GM21723 (cell line): ENCODE results near the gene HNRNPA3.
"Not testable (repeated sequence)": the region's sequence is repeated elsewhere in the genome, so short reads cannot be mapped to it uniquely, and the experiment has no call there.

ENCODE experiments used
- ATAC-seq: cut with Tn5 transposase; IDR thresholded peaks from one replicate; pipeline ENCODE4 v1.9.1; 2021; ENCODE audit warnings: mild to moderate bottlenecking, moderate library complexity; ENCODE audit not compliant: unreplicated experiment

HNRNPA3 gene

DNA sequence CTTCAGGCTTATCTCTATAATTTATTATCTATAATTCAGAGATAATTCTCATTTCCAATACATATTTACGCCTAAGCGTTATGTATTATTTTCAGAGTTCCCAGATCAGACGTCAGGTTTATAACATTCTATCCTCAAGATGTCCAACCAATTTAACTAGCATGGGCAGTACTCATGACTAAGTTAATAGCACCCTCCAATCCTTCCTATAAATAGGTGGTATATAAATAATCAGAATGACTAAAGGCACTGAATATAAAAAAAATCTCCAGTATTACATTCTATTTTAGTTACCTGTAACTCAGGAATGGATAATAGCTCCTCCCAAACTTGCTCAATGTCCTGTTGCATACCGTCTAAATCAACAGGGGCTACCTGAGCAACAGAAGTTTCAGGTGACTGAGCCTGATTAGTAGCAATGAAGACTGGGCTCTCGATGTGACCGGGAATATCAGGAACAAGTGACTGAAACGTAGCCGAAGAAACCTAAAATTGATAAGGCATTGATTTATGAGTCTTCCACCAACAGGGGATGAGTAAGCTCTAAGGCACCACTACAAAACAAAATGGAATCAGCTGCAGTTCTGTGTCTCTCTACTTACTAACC, 19.6 kb downstream of the HNRNPA3 start:
- no peak for ATAC-seq

DNA sequence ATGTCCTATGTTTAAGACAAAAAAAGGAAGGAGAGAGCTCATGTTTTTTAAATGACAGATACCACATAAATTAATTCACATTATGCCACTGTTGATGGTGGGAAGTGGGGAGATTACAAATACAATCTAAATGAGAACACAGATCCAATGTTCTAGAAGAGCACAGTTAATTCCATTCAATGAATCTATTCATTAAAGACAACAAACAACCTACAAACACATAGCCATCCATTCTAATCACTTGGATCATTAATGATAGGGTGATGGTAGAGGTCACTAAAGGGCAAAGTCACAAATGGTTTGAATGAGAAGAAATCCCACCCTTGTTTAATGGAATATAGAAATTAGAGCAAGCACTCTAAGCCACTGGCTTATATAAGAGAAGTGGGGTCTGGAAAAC, 21.7 kb downstream of the HNRNPA3 start:
- no peak for ATAC-seq

DNA sequence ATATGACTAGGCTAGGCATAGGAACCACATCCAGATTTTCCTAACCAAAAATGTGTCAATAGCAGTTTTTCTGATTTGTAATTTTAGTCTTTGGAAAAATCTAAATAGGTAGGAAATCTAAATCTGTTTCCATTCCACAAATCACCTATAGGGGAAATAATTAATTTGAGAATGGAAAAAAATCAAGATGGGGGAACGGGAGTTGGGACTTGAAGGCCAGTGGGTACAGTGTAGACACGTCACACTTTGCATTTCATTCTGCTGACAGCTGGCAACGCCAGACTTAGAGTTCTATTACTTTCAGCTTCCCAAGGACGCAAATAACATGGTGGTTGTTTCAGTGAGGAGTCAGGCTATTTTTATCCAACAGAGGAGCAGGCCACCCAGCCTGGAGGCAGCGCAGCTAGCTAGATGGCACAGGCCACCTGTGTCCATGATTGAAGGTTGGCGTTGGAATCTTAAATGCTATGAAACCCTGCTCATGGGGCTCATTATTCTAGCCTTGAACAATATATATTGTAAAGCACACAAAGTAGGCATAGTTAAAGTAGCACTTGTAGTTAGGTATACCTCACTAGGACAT, 23.4 kb downstream of the HNRNPA3 start:
- no peak for ATAC-seq

GRCh38 chr2:177237932-177238331, 25.3 kb downstream of the HNRNPA3 start:
- no peak for ATAC-seq

DNA sequence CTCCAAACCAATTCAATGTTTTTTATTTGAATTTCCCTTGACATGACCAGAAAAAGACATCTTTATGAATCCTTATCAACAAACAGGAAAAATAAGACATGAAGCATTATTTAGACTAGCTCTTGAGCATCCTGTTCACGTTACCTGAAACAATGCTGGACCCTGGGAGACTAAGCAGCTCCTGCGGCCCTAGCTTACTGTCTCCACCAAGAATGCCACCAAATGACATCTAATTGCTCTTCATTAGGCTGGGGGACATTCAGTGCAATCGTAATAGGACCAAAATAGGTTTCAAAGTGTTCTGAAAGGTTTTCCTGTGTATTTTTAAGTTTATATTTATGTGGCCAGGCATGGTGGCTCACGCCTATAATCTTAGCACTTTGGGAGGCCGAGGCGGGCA, 26.5 kb downstream of the HNRNPA3 start:
- ATAC-seq, result no peak

DNA sequence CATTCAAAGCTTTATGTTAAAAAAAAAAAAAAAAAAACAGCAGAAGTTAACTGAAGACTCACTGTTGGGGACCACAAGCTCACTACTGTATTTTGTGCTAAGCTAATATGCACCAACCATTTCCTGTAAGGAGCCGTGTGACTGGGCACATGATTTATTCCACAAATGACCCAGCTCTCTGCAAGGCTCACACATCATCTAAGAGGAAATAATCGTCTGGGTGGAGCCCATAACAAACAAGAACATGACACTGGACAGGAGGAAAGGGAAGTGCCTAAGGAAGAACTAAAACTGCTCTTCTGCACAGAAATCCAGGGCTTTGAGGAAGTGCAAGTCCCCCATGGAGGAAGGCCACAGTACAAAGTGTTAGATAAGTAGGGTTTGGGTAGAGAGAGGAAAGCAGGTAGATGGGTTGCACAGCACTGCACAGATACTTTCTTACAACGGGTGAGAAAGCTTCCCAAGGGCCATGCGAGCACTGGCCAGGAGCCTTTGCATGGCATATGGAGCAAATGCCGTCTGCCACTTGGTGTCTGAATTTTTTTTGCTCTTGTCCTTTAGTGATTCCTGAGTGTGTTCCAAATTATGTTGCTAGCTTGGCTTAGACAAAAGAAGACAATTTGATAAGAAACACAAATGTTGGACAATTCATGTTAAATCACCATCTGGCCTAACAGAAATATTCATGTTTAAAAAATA, 27.5 kb downstream of the HNRNPA3 start:
- peak; percentile 63 for ATAC-seq

GRCh38 chr2:177241711-177242120, 29.1 kb downstream of the HNRNPA3 start:
- ATAC-seq, result no peak

GRCh38 chr2:177242121-177242987, 29.8 kb downstream of the HNRNPA3 start:
- ATAC-seq, result no peak

- ATAC-seq, result no peak
These were observed 30.5 kb downstream of the HNRNPA3 start for GRCh38 chr2:177243073-177243472.

DNA sequence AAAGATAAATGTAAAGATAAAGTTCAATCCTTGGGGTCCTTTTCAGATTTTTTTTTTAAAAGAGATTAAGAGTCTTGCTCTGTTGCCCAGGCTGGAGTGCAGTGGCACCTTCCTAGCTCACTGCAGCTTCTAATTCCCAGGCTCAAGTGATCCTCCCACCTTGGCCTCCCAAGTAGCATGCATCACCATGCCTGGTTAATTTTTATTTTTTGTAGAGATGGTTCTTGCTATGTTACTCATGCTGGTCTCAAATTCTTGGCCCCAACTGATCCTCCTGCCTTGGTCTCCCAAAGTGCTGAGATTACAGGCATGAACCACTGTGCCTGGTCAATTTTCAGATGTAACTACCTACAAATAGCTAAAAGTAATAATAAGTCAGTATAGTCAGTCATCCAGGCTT, 30.9 kb downstream of the HNRNPA3 start:
- ATAC-seq, result no peak

DNA sequence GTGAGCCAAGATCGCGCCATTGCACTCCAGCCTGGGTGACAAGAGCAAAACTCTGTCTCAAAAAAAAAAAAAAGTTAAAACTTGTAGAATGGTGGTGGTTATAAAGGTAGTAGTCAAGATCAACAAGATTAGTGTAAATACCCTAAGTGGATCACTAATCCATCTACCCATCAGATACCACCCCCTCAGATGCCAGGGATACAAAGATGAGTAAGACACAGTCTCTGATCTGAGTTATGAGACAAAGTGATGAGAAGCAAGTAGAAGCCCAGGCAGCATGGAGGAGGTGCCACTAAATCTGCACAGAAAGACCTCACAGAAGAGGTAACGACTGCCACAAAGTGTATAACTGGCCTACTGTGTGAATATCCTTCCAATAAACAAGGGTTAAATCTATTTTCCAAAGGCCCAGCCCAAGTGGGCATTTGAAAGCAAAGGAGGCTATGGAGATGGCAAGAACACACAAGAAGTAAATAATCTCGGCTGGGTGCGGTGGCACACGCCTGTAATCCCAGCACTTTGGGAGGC, 31.7 kb downstream of the HNRNPA3 start:
- ATAC-seq, result no peak

DNA sequence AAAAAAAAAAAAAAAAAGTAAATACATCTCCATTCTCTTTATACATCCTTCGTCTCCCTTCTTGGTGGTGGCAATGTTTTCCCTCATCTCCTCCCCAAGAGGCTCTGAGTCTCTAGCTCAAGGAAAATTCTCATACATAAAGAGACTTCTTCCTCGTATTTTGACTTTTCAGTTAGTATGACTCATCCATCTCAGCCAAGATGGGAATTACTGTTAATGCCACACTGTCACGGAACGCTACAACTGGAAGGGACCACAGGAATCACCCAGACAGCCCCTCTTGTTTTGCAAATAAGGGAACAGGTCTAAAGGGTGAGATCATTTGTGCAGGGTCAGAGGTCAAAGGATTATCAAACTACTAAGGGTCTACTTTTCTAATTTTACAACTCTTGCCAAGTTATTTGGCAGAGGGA, 32.4 kb downstream of the HNRNPA3 start:
- no peak for ATAC-seq

DNA sequence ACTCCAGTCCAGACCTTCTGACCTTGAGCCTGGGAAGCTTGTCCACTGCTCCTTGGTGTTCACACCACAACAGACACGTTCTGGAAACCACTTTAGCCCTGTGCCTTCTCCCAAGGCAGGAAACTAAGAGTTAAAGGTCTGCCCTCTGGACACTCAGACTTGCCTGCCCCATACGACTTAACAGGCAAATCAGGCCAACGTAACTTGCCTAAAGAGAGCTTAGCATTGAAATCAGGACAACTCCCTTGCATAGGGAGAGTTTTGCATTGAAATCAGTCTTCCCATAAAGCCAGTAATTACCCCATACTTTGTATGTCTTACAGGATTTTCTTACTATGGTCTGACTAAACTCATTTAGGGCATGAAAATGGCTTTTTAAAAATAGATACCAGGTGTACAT, 33.4 kb downstream of the HNRNPA3 start:
- no peak for ATAC-seq

- not testable (repeated sequence) for ATAC-seq
These were observed 34.0 kb downstream of the HNRNPA3 start for GRCh38 chr2:177246523-177247030.

GRCh38 chr2:177247693-177248262, 35.2 kb downstream of the HNRNPA3 start:
- no peak for ATAC-seq

- no peak for ATAC-seq
These were observed 36.4 kb downstream of the HNRNPA3 start for GRCh38 chr2:177249038-177249437.

DNA sequence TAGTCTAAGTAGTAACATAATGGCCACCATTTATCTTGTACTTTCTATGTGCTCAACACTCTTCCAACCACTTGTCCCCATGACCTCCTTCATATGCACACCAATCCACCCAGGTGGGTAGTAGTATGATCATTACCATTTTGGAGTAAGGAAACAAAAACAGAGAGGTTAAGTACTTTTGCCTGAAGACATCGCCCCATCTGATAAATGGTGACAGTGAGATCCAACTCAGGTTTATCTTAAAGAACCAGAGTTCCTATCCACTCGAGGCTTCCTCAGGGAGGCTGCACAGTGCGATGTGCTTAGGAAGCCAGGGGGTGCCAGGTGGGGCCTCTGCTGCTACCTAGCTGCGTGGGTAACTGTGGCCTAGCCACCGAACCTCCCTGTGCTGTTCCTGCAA, 37.9 kb downstream of the HNRNPA3 start:
- ATAC-seq, result no peak

GRCh38 chr2:177251165-177251542, 38.6 kb downstream of the HNRNPA3 start:
- ATAC-seq, result no peak

GRCh38 chr2:177252808-177253531, 40.4 kb downstream of the HNRNPA3 start:
- ATAC-seq, result no peak

GRCh38 chr2:177253704-177254103, 41.1 kb downstream of the HNRNPA3 start:
- ATAC-seq, result no peak
